K562 (cell line): ENCODE measurements around the gene DAZAP1.
"Not testable (repeated sequence)": the region's sequence is repeated elsewhere in the genome, so short reads cannot be mapped to it uniquely, and the experiment has no call there.

Experiments
- ARID3A ChIP-seq: IDR thresholded peaks from 2 replicates; pipeline ENCODE4 v1.6.1; 2012; ENCODE audit warnings: low read depth, low read length, improper control_type of control experiment, borderline replicate concordance
- HINFP ChIP-seq: fragments of 450-650 bp; conservative IDR thresholded peaks from 2 replicates; pipeline ENCODE4 v1.6.1; 2016; ENCODE audit warnings: missing genetic modification characterization, low read depth, mild to moderate bottlenecking, control low read depth, missing compliant biosample characterization
- MEF2A ChIP-seq: IDR thresholded peaks from 2 replicates; pipeline ENCODE4 v1.6.1; 2011; ENCODE audit warnings: low read depth, mild to moderate bottlenecking, low read length, moderate library complexity; ENCODE audit not compliant: control insufficient read depth
- MXI1 ChIP-seq: IDR thresholded peaks from 2 replicates; pipeline ENCODE4 v1.6.1; 2011; ENCODE audit warnings: low read depth, mild to moderate bottlenecking, improper control_type of control experiment, low read length
- NFIC ChIP-seq: fragments of 450-650 bp; IDR thresholded peaks from 2 replicates; pipeline ENCODE4 v1.6.1; 2017; ENCODE audit warnings: mild to moderate bottlenecking, inconsistent platforms
- NFXL1 ChIP-seq: fragments of 450-650 bp; formaldehyde crosslinking; IDR thresholded peaks from 2 replicates; pipeline ENCODE4 v1.4.0; 2021; ENCODE audit warnings: mild to moderate bottlenecking
- RAD21 ChIP-seq, 2 experiments: fragments of 250-450 bp in 1 of 2; fragments of 450-650 bp in 1 of 2; sonication (Bioruptor Pico) in 1 of 2; formaldehyde crosslinking in 1 of 2; IDR thresholded peaks in 1 of 2; conservative IDR thresholded peaks in 1 of 2; 2 replicates each; pipeline versions ENCODE4 v1.4.0 to v1.8.0; 2020 to 2022; ENCODE audit warnings: mild to moderate bottlenecking in 2 of 2, moderate library complexity in 1 of 2
- SREBF2 ChIP-seq: sonication (generic); formaldehyde crosslinking; IDR thresholded peaks from 2 replicates; pipeline ENCODE4 v1.4.0; 2020; ENCODE audit warnings: mild to moderate bottlenecking, missing genetic modification reagents

- not testable (repeated sequence) for TF ChIP-seq NFXL1 (CRISPR knock-in tag); ARID3A; MEF2A; SREBF2 (CRISPR knock-in tag); RAD21 (CRISPR knock-in tag; conservative IDR thresholded peaks at IDR 0.05 in 1 of 2, IDR thresholded peaks at IDR 0.05 in 1 of 2); NFIC; HINFP (tag); MXI1
Observed at GRCh38 chr19:1439525-1440417, 32.4 kb downstream of the DAZAP1 start.
